Myocyte (in vitro differentiated cells): ENCODE data around the gene E2F1. TPM values are rescaled to one million over a fixed set of nuclear protein-coding genes. Genes with fewer than 3 reads are reported as not detected.

Experiments used
- DNase-seq: peaks from one replicate; pipeline ENCODE4 v3.0.0-alpha.2; 2012; ENCODE audit warnings: low read depth
- total RNA-seq: library from RNA; depleted of rRNA; stranded (reverse); fragments of >200 nt; gene quantifications from 2 replicates; pipeline ENCODE4 v1.2.3, GENCODE V29; 2014

E2F1 gene
- total RNA-seq, 1 donor from 2014 or later, result 4.3 TPM

- no peak for DNase-seq
Observed at GRCh38 chr20:33687993-33688937, 2.1 kb upstream of the E2F1 start.

GRCh38 chr20:33687370-33687915 lies 1.3 kb upstream of the E2F1 start:
- DNase-seq, result no peak

- no peak for DNase-seq
Observed at GRCh38 chr20:33686984-33687366, 790 bp upstream of the E2F1 start.

- peak; percentile 38 for DNase-seq
Observed at GRCh38 chr20:33685328-33686099, 671 bp downstream of the E2F1 start.

GRCh38 chr20:33684533-33685327 lies 1.5 kb downstream of the E2F1 start:
- peak; percentile 6 for DNase-seq

- DNase-seq, result no peak
Observed at GRCh38 chr20:33681728-33682353, 4.3 kb downstream of the E2F1 start.

- DNase-seq, result no peak
Observed at GRCh38 chr20:33681288-33681687, 4.9 kb downstream of the E2F1 start.

GRCh38 chr20:33680686-33681085 lies 5.5 kb downstream of the E2F1 start:
- DNase-seq, result no peak

GRCh38 chr20:33679758-33680485 lies 6.3 kb downstream of the E2F1 start:
- DNase-seq, result peak; percentile 30

- no peak for DNase-seq
Observed at GRCh38 chr20:33677991-33678702, 8.0 kb downstream of the E2F1 start.

GRCh38 chr20:33676652-33677645 lies 9.2 kb downstream of the E2F1 start:
- no peak for DNase-seq

GRCh38 chr20:33676121-33676520 lies 10.1 kb downstream of the E2F1 start:
- DNase-seq, result no peak

GRCh38 chr20:33675136-33675959 lies 10.8 kb downstream of the E2F1 start:
- DNase-seq, result no peak

GRCh38 chr20:33674294-33675135 lies 11.7 kb downstream of the E2F1 start, which contains the start of gene NECAB3:
TSS of gene NECAB3 (minus strand) at chr20:33674428. CDS start at chr20:33674352, 76 bp downstream.
- peak; percentile 79 for DNase-seq

GRCh38 chr20:33673410-33674293 lies 12.5 kb downstream of the E2F1 start:
- peak; percentile 54 for DNase-seq
